Measurements from ENCODE around the gene LINGO1. TPM values are rescaled to one million over a fixed set of nuclear protein-coding genes. Genes with fewer than 3 reads are reported as not detected.

The LINGO1 gene
- total and polyA plus RNA-seq, 2 donors (not counting 1 experiment from before 2014, with no cell fraction given) = not detected

DNA sequence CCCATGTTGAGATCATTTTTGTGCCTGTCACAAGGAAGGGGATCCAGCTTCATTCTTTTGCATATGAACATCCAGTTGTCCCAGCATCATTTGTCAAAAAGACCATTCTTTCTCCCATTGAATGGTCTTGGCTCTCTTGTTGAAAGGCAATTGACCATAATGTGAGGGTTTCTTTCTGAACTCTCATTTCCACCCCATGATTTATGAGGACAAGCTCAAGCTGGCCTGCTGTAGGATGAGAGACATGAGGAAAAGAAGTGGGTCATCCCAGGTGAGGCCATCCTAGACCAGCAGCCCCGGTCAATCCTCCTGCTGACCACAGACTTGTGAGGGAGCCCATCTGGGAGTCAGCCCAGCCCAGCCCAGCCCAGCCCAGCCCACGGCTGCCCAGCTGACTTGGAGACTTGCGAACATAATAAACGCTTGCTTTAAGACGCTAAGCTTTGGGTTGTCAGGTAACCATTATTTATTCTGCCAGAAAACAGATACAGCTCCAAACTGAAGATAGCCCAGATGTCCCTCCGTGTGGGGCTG is 69.0 kb downstream of the LINGO1 start:
- Histone ChIP-seq H2AFZ (ENCODE audit: insufficient read depth, low read depth, low read length, poor library complexity, severe bottlenecking) (no peak overlapping the region), H3K9me3 (ENCODE audit: control extremely low read depth in 1 of 3, control insufficient read depth in 2 of 3, insufficient read depth in 1 of 3, low read length in 2 of 3) (peaks cover 0 to 12% (median 0%) of the 10 kb centered on the region in 3 donors), H3K36me3 (replicated peaks in 1 of 2; ENCODE audit: control extremely low read depth in 1 of 2, control insufficient read depth in 1 of 2, extremely low read depth in 1 of 2, insufficient read depth in 2 of 2, low read length in 1 of 2) (no peaks in the 10 kb centered on the region), H3K27me3 (replicated peaks in 1 of 4; ENCODE audit: control extremely low read depth in 1 of 4, control insufficient read depth in 3 of 4, insufficient read depth in 4 of 4, low read length in 3 of 4) (peaks cover 0 to 4% (median 0%) of the 10 kb centered on the region in 4 experiments), H3K79me2 (ENCODE audit: control insufficient read depth, insufficient read depth, low read length) (no peaks in the 10 kb centered on the region), H3K4me3 (ENCODE audit: control extremely low read depth in 1 of 5, extremely low read depth in 1 of 5, insufficient read depth in 1 of 5, low read depth in 2 of 5, low read length in 4 of 5) (no peak overlapping the region), H3K27ac (ENCODE audit: low read length in 2 of 2) (no peak overlapping the region), H4K20me1 (ENCODE audit: control insufficient read depth, insufficient read depth, low read length, poor library complexity, severe bottlenecking) (no peaks in the 10 kb centered on the region), H3K4me2 (replicated peaks; ENCODE audit: low read depth, low read length, poor library complexity, severe bottlenecking) (no peak overlapping the region), H3K4me1 (ENCODE audit: control insufficient read depth in 2 of 2, insufficient read depth in 2 of 2, low read length in 2 of 2) (no peaks in the 10 kb centered on the region), H3K9ac (ENCODE audit: low read length) (no peak overlapping the region)
- Mint-ChIP-seq H3K4me3 (no peak overlapping the region), H3K27ac (no peak overlapping the region), H3K27me3 (peaks cover 7% of the 10 kb centered on the region), H3K9me3 (ENCODE audit: insufficient read depth) (no peaks in the 10 kb centered on the region), H3K4me1 (no peaks in the 10 kb centered on the region)
- no peak for ATAC-seq (ENCODE audit: low read depth)
- WGBS (ENCODE audit: insufficient coverage) = 88% methylated on average over 6 of the region's 6 CpGs
- no peak for DNase-seq
- TF ChIP-seq EZH2 (IDR thresholded peaks at IDR 0.05; ENCODE audit: borderline replicate concordance, insufficient read depth, low read depth, low read length, poor library complexity, severe bottlenecking) = no peak
- TF ChIP-seq, protein P1, sequence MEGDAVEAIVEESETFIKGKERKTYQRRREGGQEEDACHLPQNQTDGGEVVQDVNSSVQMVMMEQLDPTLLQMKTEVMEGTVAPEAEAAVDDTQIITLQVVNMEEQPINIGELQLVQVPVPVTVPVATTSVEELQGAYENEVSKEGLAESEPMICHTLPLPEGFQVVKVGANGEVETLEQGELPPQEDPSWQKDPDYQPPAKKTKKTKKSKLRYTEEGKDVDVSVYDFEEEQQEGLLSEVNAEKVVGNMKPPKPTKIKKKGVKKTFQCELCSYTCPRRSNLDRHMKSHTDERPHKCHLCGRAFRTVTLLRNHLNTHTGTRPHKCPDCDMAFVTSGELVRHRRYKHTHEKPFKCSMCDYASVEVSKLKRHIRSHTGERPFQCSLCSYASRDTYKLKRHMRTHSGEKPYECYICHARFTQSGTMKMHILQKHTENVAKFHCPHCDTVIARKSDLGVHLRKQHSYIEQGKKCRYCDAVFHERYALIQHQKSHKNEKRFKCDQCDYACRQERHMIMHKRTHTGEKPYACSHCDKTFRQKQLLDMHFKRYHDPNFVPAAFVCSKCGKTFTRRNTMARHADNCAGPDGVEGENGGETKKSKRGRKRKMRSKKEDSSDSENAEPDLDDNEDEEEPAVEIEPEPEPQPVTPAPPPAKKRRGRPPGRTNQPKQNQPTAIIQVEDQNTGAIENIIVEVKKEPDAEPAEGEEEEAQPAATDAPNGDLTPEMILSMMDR (IDR thresholded peaks at IDR 0.05) = no peak
- ChIA-PET CTCF (no interaction called here), POLR2A (interaction anchor here (0.5 kb wide), 1 partner anchor 846 kb away, joined by 7 read pairs; no protein-coding TSS in a partner anchor)
- intact Hi-C loops (cut with micrococcal nuclease) = no loop called here

Other genes with a start within 250 kb of the LINGO1 start
- gene PEAK1, start 212.8 kb downstream of the LINGO1 start, total RNA-seq = 38.0 and 53.2 TPM in 2 replicates
- 13.4 and 18.9 TPM in 2 replicates for gene PEAK1, start 212.8 kb downstream of the LINGO1 start, polyA plus RNA-seq
- gene HMG20A, start 212.0 kb downstream of the LINGO1 start, total RNA-seq = 62.3 and 63.5 TPM in 2 replicates
- 26.1 and 34.7 TPM in 2 replicates for gene HMG20A, start 212.0 kb downstream of the LINGO1 start, polyA plus RNA-seq

Measured in B cell (primary cell).